ENCODE data around the gene PRKCG.
"Not testable (repeated sequence)": the region's sequence is repeated elsewhere in the genome, so short reads cannot be mapped to it uniquely, and the experiment has no call there.

The PRKCG gene

DNA sequence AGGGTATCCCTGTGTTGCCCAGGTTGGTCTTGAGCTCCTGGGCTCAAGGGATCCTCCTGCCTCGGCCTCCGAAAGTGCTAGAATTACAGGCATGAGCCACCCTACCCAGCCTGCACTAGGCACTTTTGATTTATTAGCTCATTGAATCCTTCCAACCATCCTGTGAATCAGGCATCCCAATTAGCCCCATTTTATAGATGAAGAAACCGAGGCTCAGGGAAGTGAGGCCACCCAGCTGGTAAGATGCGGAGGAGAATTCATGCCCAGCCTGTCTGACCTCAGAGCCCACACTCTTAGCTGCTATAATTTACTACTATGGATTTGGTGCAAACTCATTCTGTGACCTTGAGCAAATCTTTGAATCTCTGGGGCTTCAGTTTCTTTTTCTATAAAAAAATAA, 62.9 kb downstream of the PRKCG start:
- DNase-seq (ENCODE audit: low read depth in 2 of 2) = no peak

GRCh38 chr19:53945441-53945840, 63.4 kb downstream of the PRKCG start:
- DNase-seq (ENCODE audit: low read depth in 2 of 2) = no peak

DNA sequence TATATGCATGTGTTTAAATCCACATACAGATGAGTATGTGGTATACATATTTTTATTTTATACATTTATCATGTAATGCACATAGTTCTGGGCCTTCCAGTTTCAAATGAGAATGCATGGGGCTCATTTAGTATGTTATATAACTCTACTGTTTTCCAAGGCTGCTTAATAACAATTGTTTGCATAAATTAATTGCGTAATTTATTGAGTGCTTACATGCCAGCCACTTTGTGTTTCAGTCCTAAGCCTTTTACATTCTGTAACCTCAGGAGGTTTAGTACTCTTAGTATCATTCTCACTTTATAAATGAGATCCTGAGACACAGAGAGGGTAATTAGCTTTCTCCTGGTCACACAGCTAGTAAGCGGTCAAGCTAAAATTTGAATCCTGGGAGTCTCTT, 64.0 kb downstream of the PRKCG start:
- DNase-seq (ENCODE audit: low read depth in 2 of 2) = no peak

- no peak for DNase-seq (ENCODE audit: low read depth in 2 of 2)
Measured at GRCh38 chr19:53947624-53948023, 65.6 kb downstream of the PRKCG start.

- not testable (repeated sequence) for DNase-seq (ENCODE audit: low read depth in 2 of 2)
Measured at GRCh38 chr19:53948611-53949010, 66.6 kb downstream of the PRKCG start.

- DNase-seq (ENCODE audit: low read depth in 2 of 2) = no peak
Measured at GRCh38 chr19:53951436-53951835, 69.4 kb downstream of the PRKCG start.

- no peak for DNase-seq (ENCODE audit: low read depth in 2 of 2)
Measured at GRCh38 chr19:53951947-53952346, 70.0 kb downstream of the PRKCG start.

DNA sequence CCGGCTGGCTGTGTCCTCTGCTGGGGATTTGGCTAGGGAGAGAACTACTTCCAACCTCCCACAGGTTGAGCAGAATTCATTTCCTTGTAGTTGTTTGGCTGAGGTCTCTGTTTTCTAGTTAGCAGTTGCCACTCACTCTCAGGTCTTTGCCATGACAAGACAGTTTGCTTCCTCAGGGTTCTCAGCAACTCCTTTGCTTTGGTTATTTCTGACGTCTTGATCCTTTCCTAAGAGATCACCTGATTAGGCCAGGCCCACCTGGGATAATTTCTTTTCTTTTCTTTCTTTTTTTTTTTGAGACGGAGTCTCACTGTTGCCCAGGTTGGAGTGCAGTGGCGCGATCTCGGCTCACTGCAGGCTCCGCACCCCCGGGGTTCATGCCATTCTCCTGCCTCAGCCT, 71.4 kb downstream of the PRKCG start:
- no peak for DNase-seq (ENCODE audit: low read depth in 2 of 2)

Measured in stimulated activated CD8-positive, alpha-beta memory T cell treated with anti-CD3 and anti-CD28 coated beads, Interleukin-7, amount 100 ng/mL, for 1 hour (primary cell).